Measurements from ENCODE around the gene PRG3. TPM values are rescaled to one million over a fixed set of nuclear protein-coding genes. Genes with fewer than 3 reads are reported as not detected.

PRG3 gene
- total RNA-seq, 1 experiment from 2014 or later = not detected

GRCh38 chr11:57426929-57427726 lies 46.2 kb upstream of the PRG3 start, which contains the start of gene SLC43A3:
Gene SLC43A3, minus strand, starts transcription at chr11:57427121. Its CDS starts 949 bp downstream, at chr11:57426172.
- Histone ChIP-seq H3K4me1 (ENCODE audit: control insufficient read depth, insufficient read depth, low read length) (peaks cover 8% of the 10 kb centered on the region), H3K9me3 (ENCODE audit: control insufficient read depth, insufficient read depth, low read depth, low read length) (no peaks in the 10 kb centered on the region), H3K4me3 (ENCODE audit: low read depth in 2 of 2, low read length in 2 of 2) (peak within 1 kb of the TSS; percentile 37 to 48), H3K27ac (ENCODE audit: low read length) (peak within 1 kb of the TSS; percentile 73; the same call in 1 of the 2 replicates), H3K27me3 (ENCODE audit: control insufficient read depth, insufficient read depth, low read length) (0 out of 2 replicates have a peak, but pooled peaks cover 6% of the 10 kb centered on the region), H3K36me3 (ENCODE audit: control insufficient read depth, insufficient read depth, low read length) (no peaks in the 10 kb centered on the region)
- ATAC-seq (peak; percentile 83), DNase-seq (ENCODE audit: low read depth, low spot score) (no peak)
- TF ChIP-seq CTCF (IDR thresholded peaks at IDR 0.05) (no peak), REST (IDR thresholded peaks at IDR 0.05; ENCODE audit: insufficient read depth in 1 of 2, low read depth in 2 of 2, low read length in 1 of 2) (no peak), POLR2AphosphoS5 (IDR thresholded peaks at IDR 0.05; ENCODE audit: low read depth, low read length) (no peak), SIN3A (IDR thresholded peaks at IDR 0.05; ENCODE audit: borderline replicate concordance, insufficient read depth, low read depth, low read length) (no peak), TCF7L2 (IDR thresholded peaks at IDR 0.05; ENCODE audit: low read depth, low read length) (no peak)
- intact Hi-C loops (cut with micrococcal nuclease; ENCODE audit: unreplicated experiment) = no loop called here
- in situ Hi-C loops (cut with HindIII; ENCODE audit: low pct_unique_long_range_greater_than_20kb, low sequenced_read_pairs) = no loop called here
- no TSS peak for BruUV-seq (replicated peaks)
- POLR2A ChIA-PET = no interaction called here
- CTCF ChIA-PET = no interaction called here

GRCh38 chr11:57426439-57426928 lies 45.5 kb upstream of the PRG3 start:
- BruUV-seq (replicated peaks) = no TSS peak
- in situ Hi-C loops (cut with HindIII; ENCODE audit: low pct_unique_long_range_greater_than_20kb, low sequenced_read_pairs) (no loop called here), intact Hi-C loops (cut with micrococcal nuclease; ENCODE audit: unreplicated experiment) (no loop called here)
- H3K36me3 ChIP-seq (ENCODE audit: control insufficient read depth, insufficient read depth, low read length) = no peaks in the 10 kb centered on the region
- CTCF ChIA-PET = no interaction called here
- no peak overlapping the region for H3K27ac ChIP-seq (ENCODE audit: low read length)
- H3K9me3 ChIP-seq (ENCODE audit: control insufficient read depth, insufficient read depth, low read depth, low read length) = no peaks in the 10 kb centered on the region
- ATAC-seq (no peak), DNase-seq (ENCODE audit: low read depth, low spot score) (no peak)
- POLR2A ChIA-PET = no interaction called here
- 0 out of 2 replicates have a peak, but pooled peaks cover 6% of the 10 kb centered on the region for H3K27me3 ChIP-seq (ENCODE audit: control insufficient read depth, insufficient read depth, low read length)
- H3K4me3 ChIP-seq (ENCODE audit: low read depth in 2 of 2, low read length in 2 of 2) = peak overlapping the region; percentile 37 to 48
- H3K4me1 ChIP-seq (ENCODE audit: control insufficient read depth, insufficient read depth, low read length) = peaks cover 8% of the 10 kb centered on the region
- TF ChIP-seq SIN3A (IDR thresholded peaks at IDR 0.05; ENCODE audit: borderline replicate concordance, insufficient read depth, low read depth, low read length) (no peak), TCF7L2 (IDR thresholded peaks at IDR 0.05; ENCODE audit: low read depth, low read length) (no peak), POLR2AphosphoS5 (IDR thresholded peaks at IDR 0.05; ENCODE audit: low read depth, low read length) (no peak), REST (IDR thresholded peaks at IDR 0.05; ENCODE audit: insufficient read depth in 1 of 2, low read depth in 2 of 2, low read length in 1 of 2) (no peak), CTCF (IDR thresholded peaks at IDR 0.05) (no peak)

Data from Panc1 (cell line).